Gastrocnemius medialis (tissue), 4 donors: ENCODE results near the gene NKX1-2.

Experiments
- CTCF ChIP-seq, 5 experiments: fragments of 450-650 bp in 3 of 5; fragments of 200-600 bp in 2 of 5; sonication (generic) in 2 of 5; IDR thresholded peaks in 4 of 5; conservative IDR thresholded peaks in 1 of 5; 1 replicate in 4 of 5; 2 replicates in 1 of 5; pipeline ENCODE4 v1.5.1; 2016 to 2019; ENCODE audit warnings: antibody characterized with exemption in 5 of 5, mild to moderate bottlenecking in 3 of 5, moderate library complexity in 3 of 5
- POLR2A ChIP-seq, 2 donors: fragments of 450-650 bp; IDR thresholded peaks; one replicate each; pipeline ENCODE4 v1.6.1; 2017; ENCODE audit warnings: antibody characterized with exemption in 2 of 2, mild to moderate bottlenecking in 2 of 2, moderate library complexity in 2 of 2

GRCh38 chr10:124476043-124476725 lies 26.3 kb upstream of the NKX1-2 start:
- TF ChIP-seq CTCF (IDR thresholded peaks at IDR 0.05 in 4 of 5, conservative IDR thresholded peaks at IDR 0.05 in 1 of 5) (no peak), POLR2A (IDR thresholded peaks at IDR 0.05) (no peak)
